CD14-positive monocyte (primary cell): ENCODE data around the gene SLIRP. TPM values are rescaled to one million over a fixed set of nuclear protein-coding genes. Genes with fewer than 3 reads are reported as not detected.
"Not testable (repeated sequence)": the region's sequence is repeated elsewhere in the genome, so short reads cannot be mapped to it uniquely, and the experiment has no call there.

Experiments
- DNase-seq, 3 donors: peaks; one replicate each; pipeline ENCODE4 v3.0.0-alpha.2; 2011 to 2022
- H2AFZ ChIP-seq: 2 replicates; pipeline ENCODE4 v1.6.0; 2012; ENCODE audit warnings: mild to moderate bottlenecking, low read depth, low read length, inconsistent platforms; ENCODE audit not compliant: insufficient read depth, poor library complexity, severe bottlenecking
- H3K27ac ChIP-seq, 2 donors: 1 replicate in 1 of 2; 2 replicates in 1 of 2; pipeline ENCODE4 v1.5.1; 2012 to 2013; ENCODE audit warnings: low read length in 2 of 2, control low read depth in 1 of 2, inconsistent platforms in 1 of 2, low read depth in 1 of 2, mild to moderate bottlenecking in 1 of 2
- H3K27me3 ChIP-seq, 2 donors: one replicate each; pipeline versions ENCODE4 v1.6.0 to v1.6.1; 2011 to 2013; ENCODE audit warnings: low read length in 2 of 2; ENCODE audit not compliant: control insufficient read depth in 2 of 2, insufficient read depth in 2 of 2
- H3K36me3 ChIP-seq, 2 donors: replicated peaks in 1 of 2; 1 replicate in 1 of 2; 2 replicates in 1 of 2; pipeline versions ENCODE4 v1.5.1 to v1.6.1; 2012 to 2013; ENCODE audit warnings: low read length in 2 of 2, control low read depth in 1 of 2, inconsistent platforms in 1 of 2, mild to moderate bottlenecking in 1 of 2; ENCODE audit not compliant: insufficient read depth in 2 of 2, control insufficient read depth in 1 of 2
- H3K4me1 ChIP-seq, 2 donors: 1 replicate in 1 of 2; 2 replicates in 1 of 2; pipeline versions ENCODE4 v1.5.1 to v1.6.1; 2012 to 2013; ENCODE audit warnings: low read length in 2 of 2, control low read depth in 1 of 2, inconsistent platforms in 1 of 2, mild to moderate bottlenecking in 1 of 2, moderate library complexity in 1 of 2; ENCODE audit not compliant: insufficient read depth in 2 of 2, control insufficient read depth in 1 of 2
- H3K4me2 ChIP-seq: replicated peaks from 2 replicates; pipeline ENCODE3; 2012; ENCODE audit warnings: low read length, moderate library complexity, mild to moderate bottlenecking; ENCODE audit not compliant: poor library complexity, severe bottlenecking; ENCODE audit errors: extremely low read depth
- H3K4me3 ChIP-seq, 3 experiments: fragments of 200-600 bp in 1 of 3; sonication (generic) in 1 of 3; replicated peaks in 1 of 3; 1 replicate in 2 of 3; 2 replicates in 1 of 3; pipeline ENCODE4 v1.5.1; 2011 to 2013; ENCODE audit warnings: low read length in 3 of 3, mild to moderate bottlenecking in 3 of 3, control low read depth in 2 of 3, low read depth in 2 of 3, inconsistent platforms in 1 of 3, moderate library complexity in 1 of 3
- H3K79me2 ChIP-seq: 2 replicates; pipeline ENCODE4 v1.6.0; 2012; ENCODE audit warnings: mild to moderate bottlenecking, control low read depth, inconsistent platforms, low read length, moderate library complexity; ENCODE audit not compliant: insufficient read depth
- H3K9ac ChIP-seq: 2 replicates; pipeline ENCODE4 v1.6.0; 2017; ENCODE audit warnings: low read length, mild to moderate bottlenecking; ENCODE audit not compliant: insufficient read depth, poor library complexity, severe bottlenecking
- H3K9me3 ChIP-seq, 2 donors: replicated peaks in 1 of 2; 1 replicate in 1 of 2; 2 replicates in 1 of 2; pipeline versions ENCODE4 v1.5.1 to v1.6.1; 2012 to 2013; ENCODE audit warnings: low read length in 2 of 2, control low read depth in 1 of 2; ENCODE audit not compliant: control insufficient read depth in 1 of 2, insufficient read depth in 1 of 2
- H4K20me1 ChIP-seq: 2 replicates; pipeline ENCODE4 v1.6.0; 2012; ENCODE audit warnings: mild to moderate bottlenecking, low read length, control low read depth, moderate library complexity; ENCODE audit not compliant: insufficient read depth
- H3K27ac Mint-ChIP-seq, 7 donors: one replicate each; pipeline ENCODE4 v1.8.0; 2020; ENCODE audit warnings: mild to moderate bottlenecking in 7 of 7, mixed read lengths in 7 of 7, moderate library complexity in 6 of 7, inconsistent platforms in 2 of 7
- H3K27me3 Mint-ChIP-seq, 3 donors: one replicate each; pipeline ENCODE4 v1.8.0; 2021 to 2022; ENCODE audit warnings: low read depth in 3 of 3, mild to moderate bottlenecking in 3 of 3, mixed read lengths in 3 of 3, moderate library complexity in 3 of 3, inconsistent platforms in 1 of 3
- H3K36me3 Mint-ChIP-seq, 2 donors: one replicate each; pipeline ENCODE4 v1.8.0; 2020; ENCODE audit warnings: mixed read lengths in 2 of 2, inconsistent platforms in 1 of 2, mild to moderate bottlenecking in 1 of 2
- H3K4me1 Mint-ChIP-seq: one replicate; pipeline ENCODE4 v1.8.0; 2020; ENCODE audit warnings: mild to moderate bottlenecking, mixed read lengths
- H3K4me3 Mint-ChIP-seq, 2 donors: one replicate each; pipeline ENCODE4 v1.8.0; 2020; ENCODE audit warnings: mild to moderate bottlenecking in 2 of 2, mixed read lengths in 2 of 2, moderate library complexity in 1 of 2
- H3K9me3 Mint-ChIP-seq, 7 donors: one replicate each; pipeline ENCODE4 v1.8.0; 2020 to 2022; ENCODE audit warnings: mixed read lengths in 7 of 7, mild to moderate bottlenecking in 6 of 7, moderate library complexity in 6 of 7, inconsistent platforms in 2 of 7
- WGBS: methylation state at CpG from one replicate; pipeline ENCODE4 v1.1.5; 2013; ENCODE audit warnings: missing lambda C conversion rate; ENCODE audit not compliant: insufficient coverage; 5-methylcytosine and 5-hydroxymethylcytosine counted together
- intact Hi-C, 2 donors: fragments of 100-400 bp; cut with micrococcal nuclease; formaldehyde crosslinking; loops; one replicate each; pipeline versions ENCODE4 v1.15.0 to v1.15.1; 2023
- polyA plus RNA-seq, 3 donors: library from polyadenylated mRNA; depleted of rRNA in 1 of 3; unstranded in 2 of 3; stranded (reverse) in 1 of 3; fragments of 300-500 nt in 2 of 3; fragments of >200 nt in 1 of 3; fragmentation: Illumina TruSeq in 2 of 3; gene quantifications; 1 replicate in 2 of 3; 2 replicates in 1 of 3; pipeline ENCODE4 v1.2.3, GENCODE V29; 2012 to 2021
- TF ChIP-seq, protein P1 (sequence below): fragments of 200-600 bp; IDR thresholded peaks from one replicate; pipeline ENCODE4 v1.8.0; 2022; ENCODE audit warnings: antibody characterized with exemption, mild to moderate bottlenecking

SLIRP gene
- polyA plus RNA-seq, 3 donors: 89.3 to 402 (median 323) TPM

GRCh38 chr14:77660754-77661153, 47.1 kb upstream of the SLIRP start:
- Histone ChIP-seq H2AFZ (peak overlapping the region; percentile 21), H3K36me3 (no peaks in the 10 kb centered on the region), H4K20me1 (no peaks in the 10 kb centered on the region), H3K9ac (peak overlapping the region; percentile 23), H3K27ac (peak overlapping the region; percentile 87 to 96), H3K9me3 (no peaks in the 10 kb centered on the region), H3K4me2 (no peak overlapping the region), H3K4me1 (peaks cover 52 to 58% of the 10 kb centered on the region in 2 donors), H3K4me3 (peak overlapping the region in 1 of 3 experiments; percentile 24), H3K27me3 (no peaks in the 10 kb centered on the region), H3K79me2 (no peaks in the 10 kb centered on the region)
- Mint-ChIP-seq H3K9me3 (no peaks in the 10 kb centered on the region), H3K27me3 (no peaks in the 10 kb centered on the region), H3K27ac (peak overlapping the region; percentile 88 to 98 (median 96)), H3K4me3 (peak overlapping the region in 1 of 2 donors; percentile 20), H3K4me1 (peaks cover 61% of the 10 kb centered on the region), H3K36me3 (peaks cover 1 to 4% of the 10 kb centered on the region in 2 donors)
- intact Hi-C loops: no loop called here
- TF ChIP-seq, protein P1, sequence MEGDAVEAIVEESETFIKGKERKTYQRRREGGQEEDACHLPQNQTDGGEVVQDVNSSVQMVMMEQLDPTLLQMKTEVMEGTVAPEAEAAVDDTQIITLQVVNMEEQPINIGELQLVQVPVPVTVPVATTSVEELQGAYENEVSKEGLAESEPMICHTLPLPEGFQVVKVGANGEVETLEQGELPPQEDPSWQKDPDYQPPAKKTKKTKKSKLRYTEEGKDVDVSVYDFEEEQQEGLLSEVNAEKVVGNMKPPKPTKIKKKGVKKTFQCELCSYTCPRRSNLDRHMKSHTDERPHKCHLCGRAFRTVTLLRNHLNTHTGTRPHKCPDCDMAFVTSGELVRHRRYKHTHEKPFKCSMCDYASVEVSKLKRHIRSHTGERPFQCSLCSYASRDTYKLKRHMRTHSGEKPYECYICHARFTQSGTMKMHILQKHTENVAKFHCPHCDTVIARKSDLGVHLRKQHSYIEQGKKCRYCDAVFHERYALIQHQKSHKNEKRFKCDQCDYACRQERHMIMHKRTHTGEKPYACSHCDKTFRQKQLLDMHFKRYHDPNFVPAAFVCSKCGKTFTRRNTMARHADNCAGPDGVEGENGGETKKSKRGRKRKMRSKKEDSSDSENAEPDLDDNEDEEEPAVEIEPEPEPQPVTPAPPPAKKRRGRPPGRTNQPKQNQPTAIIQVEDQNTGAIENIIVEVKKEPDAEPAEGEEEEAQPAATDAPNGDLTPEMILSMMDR: no peak
- WGBS: over 99% methylated on average over 5 of the region's 7 CpGs
- DNase-seq: no peak

DNA sequence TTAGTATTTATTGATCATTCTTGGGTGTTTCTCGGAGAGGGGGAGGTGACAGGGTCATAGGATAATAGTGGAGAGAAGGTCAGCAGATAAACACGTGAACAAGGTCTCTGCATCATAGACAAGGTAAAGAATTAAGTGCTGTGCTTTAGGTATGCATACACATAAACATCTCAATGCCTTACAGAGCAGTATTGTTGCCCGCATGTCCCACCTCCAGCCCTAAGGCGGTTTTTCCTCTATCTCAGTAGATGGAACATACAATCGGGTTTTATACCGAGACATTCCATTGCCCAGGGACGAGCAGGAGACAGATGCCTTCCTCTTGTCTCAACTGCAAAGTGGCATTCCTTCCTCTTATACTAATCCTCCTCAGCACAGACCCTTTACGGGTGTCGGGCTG, 46.3 kb upstream of the SLIRP start:
- H3K27ac ChIP-seq, H3K27me3 ChIP-seq, H3K9me3 Mint-ChIP-seq, H3K9me3 ChIP-seq, H2AFZ ChIP-seq, H3K36me3 ChIP-seq, H3K4me3 ChIP-seq, H3K9ac ChIP-seq, DNase-seq, H4K20me1 ChIP-seq, H3K4me2 ChIP-seq, H3K4me3 Mint-ChIP-seq, intact Hi-C loops, H3K36me3 Mint-ChIP-seq, H3K79me2 ChIP-seq, H3K27me3 Mint-ChIP-seq: not testable (repeated sequence)
- H3K4me1 ChIP-seq: peaks cover 52 to 56% of the 10 kb centered on the region in 2 donors
- peak overlapping the region in 3 of 7 donors; percentile 96 to 98 (median 98) for H3K27ac Mint-ChIP-seq
- 91% methylated on average over 5 of the region's 9 CpGs for WGBS
- H3K4me1 Mint-ChIP-seq: peaks cover 58% of the 10 kb centered on the region
